GM21529 (cell line): ENCODE results near the gene GLS2.
"Not testable (repeated sequence)": the region's sequence is repeated elsewhere in the genome, so short reads cannot be mapped to it uniquely, and the experiment has no call there.

Experiments used
- ATAC-seq: cut with Tn5 transposase; IDR thresholded peaks from one replicate; pipeline ENCODE4 v1.9.1; 2021; ENCODE audit not compliant: unreplicated experiment

Gene GLS2

DNA sequence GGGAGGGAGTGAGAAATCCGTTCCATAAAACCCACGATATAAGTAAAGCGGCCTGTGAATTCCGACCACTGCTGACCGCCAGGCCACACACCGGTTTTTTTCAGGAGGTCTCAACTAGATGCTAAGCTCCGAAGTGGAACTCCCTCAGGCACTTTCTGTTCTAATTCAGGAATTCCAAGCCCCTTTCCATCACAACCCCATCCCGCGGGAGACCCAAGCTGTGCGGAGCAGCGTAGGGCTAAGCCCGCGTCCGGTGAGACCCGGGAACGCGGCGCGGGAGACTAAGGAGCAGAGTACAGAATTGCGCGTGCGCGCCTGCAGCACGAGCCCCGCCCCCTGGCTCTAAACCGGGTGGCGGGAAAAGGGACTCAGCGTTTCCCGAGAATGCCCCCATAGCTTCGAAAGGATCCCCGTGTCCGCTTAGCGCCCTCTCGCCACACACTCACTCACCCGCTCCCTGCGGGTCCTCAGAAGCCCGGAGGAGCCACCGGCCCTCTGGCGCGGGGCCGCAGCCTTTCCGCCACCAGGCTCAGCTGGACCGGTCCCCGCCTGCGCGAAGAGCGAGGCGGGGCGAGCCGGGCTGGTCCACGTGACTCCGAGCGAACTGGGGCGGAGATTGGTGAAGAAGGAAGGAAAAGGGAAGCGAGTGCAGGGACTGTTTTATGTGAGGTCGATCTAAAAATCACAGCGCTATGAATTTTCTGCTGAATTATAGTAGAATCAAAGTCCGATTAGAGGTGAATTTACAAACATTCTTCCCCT lies 38.9 kb downstream of the GLS2 start, which contains the start of gene TIMELESS:
TSS of gene TIMELESS (minus strand) at position 567 of the 762 bp plus-strand sequence. CDS start 15,256 bp downstream, outside the sequence.
- peak; percentile 93 for ATAC-seq

DNA sequence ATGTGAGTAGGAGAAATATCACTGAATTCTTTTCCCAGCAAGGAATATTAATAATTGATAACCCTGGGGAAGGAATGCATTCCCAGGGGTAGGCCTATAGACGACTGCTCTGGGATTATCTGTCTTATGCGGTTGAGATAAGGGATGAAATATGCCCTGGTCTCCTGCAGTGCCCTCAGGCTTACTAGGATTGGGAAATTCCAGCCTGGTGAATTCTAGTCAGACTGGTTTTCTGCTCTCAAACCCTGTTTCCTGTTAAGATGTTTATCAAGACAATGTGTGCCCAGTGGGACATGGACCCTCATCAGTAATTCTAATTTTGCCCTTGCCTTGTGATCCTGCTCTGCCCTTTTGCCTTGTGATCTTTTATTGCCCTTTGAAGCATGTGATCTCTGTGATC lies 44.8 kb downstream of the GLS2 start:
- ATAC-seq: not testable (repeated sequence)

DNA sequence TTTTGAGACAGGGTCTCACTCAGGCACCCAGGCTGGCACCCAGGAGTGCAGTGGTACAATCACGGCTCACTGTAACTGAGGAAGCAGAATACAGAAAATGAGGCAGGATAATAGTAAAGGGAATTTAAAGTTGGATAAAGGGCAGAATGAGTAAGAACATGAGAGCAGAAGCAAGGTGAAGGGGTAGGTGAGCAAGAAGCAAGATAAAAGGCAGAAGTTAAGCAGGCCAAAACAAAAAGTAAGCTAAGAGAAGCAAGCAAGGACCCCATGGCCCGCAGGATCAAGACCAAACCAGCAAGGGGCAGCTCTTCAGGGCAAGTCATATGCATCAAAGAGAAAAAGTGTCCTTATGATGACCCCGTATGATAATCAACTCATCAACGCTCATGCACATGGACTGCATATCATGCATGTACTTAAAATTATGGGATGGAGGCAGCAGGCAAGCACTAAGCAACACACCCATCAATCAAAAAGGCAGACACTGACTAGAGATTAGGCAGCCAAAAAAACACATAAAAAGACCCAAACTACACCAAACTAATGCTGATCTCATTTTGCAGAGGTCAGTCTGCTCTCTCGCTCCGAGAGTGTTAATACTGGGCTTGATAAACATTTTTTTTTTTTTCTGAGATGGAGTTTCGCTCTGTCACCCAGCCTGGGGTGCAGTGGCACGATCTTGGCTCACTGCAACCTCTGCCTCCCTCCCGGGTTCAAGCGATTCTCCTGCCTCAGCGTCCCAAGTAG lies 50.4 kb downstream of the GLS2 start:
- ATAC-seq: no peak

DNA sequence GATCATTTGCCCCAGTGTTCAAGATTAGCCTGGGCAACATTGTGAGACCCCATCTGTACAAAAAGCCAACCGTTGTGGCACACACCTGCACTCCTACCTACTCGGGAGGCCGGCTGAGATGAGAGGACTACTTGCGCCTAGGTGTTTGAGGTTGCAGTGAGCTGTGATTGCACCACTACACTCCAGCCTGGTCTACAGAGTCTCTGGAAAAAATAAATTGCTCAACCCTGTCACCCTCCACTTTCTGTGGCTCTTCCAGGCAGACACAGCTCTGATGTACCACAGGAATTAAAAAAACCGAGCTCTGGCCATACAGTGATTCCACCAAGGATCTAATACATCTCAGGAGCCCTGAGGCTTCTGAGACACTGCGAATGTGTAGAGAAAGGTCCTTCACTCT lies 53.1 kb downstream of the GLS2 start:
- no peak for ATAC-seq

DNA sequence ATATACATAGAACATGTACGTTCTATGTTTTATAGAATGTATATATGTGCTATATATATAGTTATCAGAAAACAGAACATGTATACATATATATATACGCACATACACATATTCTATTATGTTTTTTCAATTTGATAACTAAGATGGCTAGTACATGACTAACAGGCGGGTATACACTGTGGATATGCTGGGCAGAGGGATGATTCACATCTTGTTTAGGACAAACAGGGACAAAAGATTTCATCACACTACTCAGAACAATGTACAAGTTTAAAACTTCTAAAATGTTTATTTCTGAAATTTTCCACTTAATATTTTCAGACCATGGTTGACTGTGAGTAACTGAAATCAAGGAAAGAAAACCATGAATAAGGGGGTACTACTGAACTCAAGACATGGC lies 56.1 kb downstream of the GLS2 start:
- ATAC-seq: no peak

DNA sequence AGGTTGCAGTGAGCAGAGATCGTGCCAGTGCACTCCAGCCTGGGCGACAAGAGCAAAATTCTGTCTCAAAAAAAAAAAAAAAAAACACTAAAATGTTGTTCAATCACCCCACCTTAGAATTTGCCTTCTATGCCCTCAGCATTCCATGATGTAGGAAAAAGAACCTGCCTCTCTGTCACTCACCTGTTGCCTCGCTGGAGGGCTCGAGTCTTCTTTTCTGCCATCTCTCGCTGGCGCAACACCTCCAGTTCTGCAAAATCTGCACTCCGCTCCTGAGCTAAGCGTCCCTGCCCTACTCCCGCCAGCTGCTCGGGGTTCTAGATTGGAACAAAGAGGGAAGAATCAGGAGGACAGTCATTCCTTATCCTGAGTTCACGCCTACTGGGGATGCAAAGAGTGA lies 56.7 kb downstream of the GLS2 start:
- no peak for ATAC-seq

DNA sequence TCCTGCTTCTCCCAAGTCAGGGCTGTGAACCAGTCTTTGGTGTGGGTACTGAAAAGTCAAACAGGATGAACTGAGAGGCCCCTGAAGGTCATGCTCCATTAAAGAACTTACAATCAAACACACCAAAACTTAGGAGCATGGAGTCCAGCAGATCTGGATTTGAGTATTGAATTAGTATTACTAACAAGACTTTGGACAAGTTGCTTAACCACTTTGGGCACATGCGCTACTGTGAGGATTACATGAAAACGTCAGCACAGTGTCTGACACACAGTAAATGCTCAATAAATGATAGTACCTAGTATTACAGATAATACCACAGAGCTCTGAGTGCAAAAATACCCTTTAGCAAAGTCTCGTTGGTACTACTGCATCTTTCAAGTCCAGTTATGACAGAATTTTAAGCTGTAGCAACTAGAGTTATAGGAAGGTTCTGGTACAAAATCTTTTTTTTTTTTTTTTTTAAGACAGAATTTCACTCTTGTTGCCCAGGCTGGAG lies 62.0 kb downstream of the GLS2 start:
- ATAC-seq: no peak

DNA sequence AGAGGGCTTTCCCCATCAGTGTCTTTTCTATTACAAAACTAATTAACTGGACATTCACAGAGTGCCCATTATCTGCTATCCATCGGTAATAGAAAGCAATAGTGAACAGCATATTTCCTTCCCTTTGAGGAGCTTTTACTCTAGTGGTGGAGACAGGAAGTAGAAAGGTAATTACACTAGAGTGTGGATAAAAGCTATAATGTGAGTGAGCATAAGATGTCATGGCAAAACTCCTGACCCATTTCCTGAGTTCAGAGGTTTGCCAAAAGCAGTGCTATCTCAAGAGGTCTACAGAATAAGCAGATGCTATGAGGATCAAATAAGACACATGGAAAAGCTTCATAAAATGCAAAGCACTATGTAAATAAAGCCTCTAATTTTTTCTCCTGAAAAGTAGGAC lies 62.8 kb downstream of the GLS2 start:
- ATAC-seq: no peak
